Uterus (tissue), 4 donors: Measurements from ENCODE around the gene SLFN13. TPM values are rescaled to one million over a fixed set of nuclear protein-coding genes. Genes with fewer than 3 reads are reported as not detected.

Experiments used
- DNase-seq, 2 donors: peaks; one replicate each; pipeline ENCODE4 v3.0.0-alpha.2; 2019 to 2020
- H3K27ac ChIP-seq, 2 donors: fragments of 200-600 bp; sonication (generic); 1 replicate in 1 of 2; 2 replicates in 1 of 2; pipeline ENCODE4 v1.5.1; 2016 to 2018
- H3K27me3 ChIP-seq, 2 donors: fragments of 200-600 bp; sonication (generic); one replicate each; pipeline ENCODE4 v1.5.1; 2018 to 2019; ENCODE audit warnings: control low read depth in 1 of 2
- H3K36me3 ChIP-seq, 2 donors: fragments of 200-600 bp; sonication (generic); one replicate each; pipeline ENCODE4 v1.5.1; 2019; ENCODE audit warnings: control low read depth in 1 of 2
- H3K4me1 ChIP-seq, 2 donors: fragments of 200-600 bp; sonication (generic); one replicate each; pipeline ENCODE4 v1.5.1; 2018 to 2019; ENCODE audit warnings: control low read depth in 1 of 2
- H3K4me3 ChIP-seq, 2 donors: fragments of 200-600 bp; sonication (generic); 1 replicate in 1 of 2; 2 replicates in 1 of 2; pipeline ENCODE4 v1.5.1; 2018 to 2019; ENCODE audit warnings: mild to moderate bottlenecking in 1 of 2
- H3K9me3 ChIP-seq, 2 donors: fragments of 200-600 bp; sonication (generic); one replicate each; pipeline ENCODE4 v1.5.1; 2019; ENCODE audit warnings: control low read depth in 1 of 2
- POLR2A ChIP-seq, 2 donors: fragments of 450-650 bp; IDR thresholded peaks; one replicate each; pipeline ENCODE4 v1.6.1; 2016; ENCODE audit warnings: antibody characterized with exemption in 2 of 2, mild to moderate bottlenecking in 1 of 2, moderate library complexity in 1 of 2
- intact Hi-C: fragments of 100-400 bp; cut with DNase I; formaldehyde crosslinking; loops from one replicate; pipeline ENCODE4 v1.15.1; 2023; ENCODE audit warnings: low total_unique reads
- total RNA-seq, 4 donors: library from RNA; depleted of rRNA in 3 of 4; stranded (reverse); fragments of >200 nt in 3 of 4; gene quantifications; one replicate each; pipeline versions ENCODE4 v1.1.0 to v1.2.4, GENCODE V29; 2014 to 2023
- TF ChIP-seq, protein P1 (sequence below), 4 experiments: fragments of 200-600 bp in 2 of 4; fragments of 450-650 bp in 2 of 4; sonication (generic) in 2 of 4; IDR thresholded peaks; one replicate each; pipeline ENCODE4 v1.5.1; 2016 to 2019; ENCODE audit warnings: antibody characterized with exemption in 4 of 4, mild to moderate bottlenecking in 2 of 4, moderate library complexity in 1 of 4
- donor health status: DM: yes; HTN: yes; CAD: no.

Gene SLFN13, protein sequence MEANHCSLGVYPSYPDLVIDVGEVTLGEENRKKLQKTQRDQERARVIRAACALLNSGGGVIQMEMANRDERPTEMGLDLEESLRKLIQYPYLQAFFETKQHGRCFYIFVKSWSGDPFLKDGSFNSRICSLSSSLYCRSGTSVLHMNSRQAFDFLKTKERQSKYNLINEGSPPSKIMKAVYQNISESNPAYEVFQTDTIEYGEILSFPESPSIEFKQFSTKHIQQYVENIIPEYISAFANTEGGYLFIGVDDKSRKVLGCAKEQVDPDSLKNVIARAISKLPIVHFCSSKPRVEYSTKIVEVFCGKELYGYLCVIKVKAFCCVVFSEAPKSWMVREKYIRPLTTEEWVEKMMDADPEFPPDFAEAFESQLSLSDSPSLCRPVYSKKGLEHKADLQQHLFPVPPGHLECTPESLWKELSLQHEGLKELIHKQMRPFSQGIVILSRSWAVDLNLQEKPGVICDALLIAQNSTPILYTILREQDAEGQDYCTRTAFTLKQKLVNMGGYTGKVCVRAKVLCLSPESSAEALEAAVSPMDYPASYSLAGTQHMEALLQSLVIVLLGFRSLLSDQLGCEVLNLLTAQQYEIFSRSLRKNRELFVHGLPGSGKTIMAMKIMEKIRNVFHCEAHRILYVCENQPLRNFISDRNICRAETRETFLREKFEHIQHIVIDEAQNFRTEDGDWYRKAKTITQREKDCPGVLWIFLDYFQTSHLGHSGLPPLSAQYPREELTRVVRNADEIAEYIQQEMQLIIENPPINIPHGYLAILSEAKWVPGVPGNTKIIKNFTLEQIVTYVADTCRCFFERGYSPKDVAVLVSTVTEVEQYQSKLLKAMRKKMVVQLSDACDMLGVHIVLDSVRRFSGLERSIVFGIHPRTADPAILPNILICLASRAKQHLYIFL
- total RNA-seq: 10 to 100 TPM in 1 of 4 donors, 1 to 10 TPM in 2, under 1 TPM in 1; 0.51 to 13.7 (median 7.1) TPM

DNA sequence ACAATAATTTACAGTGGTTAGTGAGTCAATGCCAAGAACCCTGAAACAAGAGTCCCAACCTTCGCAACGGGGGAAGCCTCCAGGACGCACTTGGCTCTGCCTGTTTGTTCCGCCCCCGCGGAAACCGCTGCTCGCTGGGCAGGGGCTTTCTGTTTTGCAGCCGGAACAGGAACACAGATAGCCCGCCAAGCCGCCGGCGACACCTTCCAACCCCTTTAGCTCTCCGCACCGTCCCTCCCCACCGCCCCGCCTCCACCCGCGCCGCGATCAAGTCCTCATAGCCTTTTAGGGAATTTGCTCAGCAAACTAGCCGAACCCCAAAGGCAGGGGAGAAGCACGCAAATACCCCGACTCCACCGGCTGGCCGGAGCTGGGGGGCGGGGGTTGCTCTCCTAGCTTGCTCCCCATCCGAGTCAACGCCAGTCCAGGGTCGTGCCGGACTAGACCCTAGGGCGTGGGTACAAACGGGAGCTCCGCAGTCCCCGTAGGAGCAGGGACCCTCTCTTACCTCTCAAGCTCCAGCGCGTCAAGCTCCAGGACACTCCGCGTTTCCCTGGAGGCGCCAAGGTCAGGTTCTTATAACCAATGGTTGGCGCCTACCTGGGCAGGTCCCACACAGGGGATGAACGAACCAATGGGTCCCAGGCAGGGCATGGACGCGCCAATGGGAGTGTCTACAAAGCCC lies at the start of gene SLFN13:
SLFN13 (minus strand) TSS at position 553 of the 685 bp plus-strand sequence. CDS start 3,086 bp downstream, outside the sequence.
- Histone ChIP-seq H3K27ac (peak within 1 kb of the TSS; percentile 32 to 50), H3K4me3 (peak within 1 kb of the TSS; percentile 38 to 43), H3K27me3 (peaks cover 3 to 11% of the 10 kb centered on the region in 2 donors), H3K9me3 (no peaks in the 10 kb centered on the region), H3K4me1 (no peaks in the 10 kb centered on the region), H3K36me3 (no peaks in the 10 kb centered on the region)
- intact Hi-C loops: no loop called here
- TF ChIP-seq, protein P1, sequence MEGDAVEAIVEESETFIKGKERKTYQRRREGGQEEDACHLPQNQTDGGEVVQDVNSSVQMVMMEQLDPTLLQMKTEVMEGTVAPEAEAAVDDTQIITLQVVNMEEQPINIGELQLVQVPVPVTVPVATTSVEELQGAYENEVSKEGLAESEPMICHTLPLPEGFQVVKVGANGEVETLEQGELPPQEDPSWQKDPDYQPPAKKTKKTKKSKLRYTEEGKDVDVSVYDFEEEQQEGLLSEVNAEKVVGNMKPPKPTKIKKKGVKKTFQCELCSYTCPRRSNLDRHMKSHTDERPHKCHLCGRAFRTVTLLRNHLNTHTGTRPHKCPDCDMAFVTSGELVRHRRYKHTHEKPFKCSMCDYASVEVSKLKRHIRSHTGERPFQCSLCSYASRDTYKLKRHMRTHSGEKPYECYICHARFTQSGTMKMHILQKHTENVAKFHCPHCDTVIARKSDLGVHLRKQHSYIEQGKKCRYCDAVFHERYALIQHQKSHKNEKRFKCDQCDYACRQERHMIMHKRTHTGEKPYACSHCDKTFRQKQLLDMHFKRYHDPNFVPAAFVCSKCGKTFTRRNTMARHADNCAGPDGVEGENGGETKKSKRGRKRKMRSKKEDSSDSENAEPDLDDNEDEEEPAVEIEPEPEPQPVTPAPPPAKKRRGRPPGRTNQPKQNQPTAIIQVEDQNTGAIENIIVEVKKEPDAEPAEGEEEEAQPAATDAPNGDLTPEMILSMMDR (IDR thresholded peaks at IDR 0.05): no peak
- no peak for TF ChIP-seq POLR2A (IDR thresholded peaks at IDR 0.05)
- DNase-seq: peak; percentile 54 to 72

DNA sequence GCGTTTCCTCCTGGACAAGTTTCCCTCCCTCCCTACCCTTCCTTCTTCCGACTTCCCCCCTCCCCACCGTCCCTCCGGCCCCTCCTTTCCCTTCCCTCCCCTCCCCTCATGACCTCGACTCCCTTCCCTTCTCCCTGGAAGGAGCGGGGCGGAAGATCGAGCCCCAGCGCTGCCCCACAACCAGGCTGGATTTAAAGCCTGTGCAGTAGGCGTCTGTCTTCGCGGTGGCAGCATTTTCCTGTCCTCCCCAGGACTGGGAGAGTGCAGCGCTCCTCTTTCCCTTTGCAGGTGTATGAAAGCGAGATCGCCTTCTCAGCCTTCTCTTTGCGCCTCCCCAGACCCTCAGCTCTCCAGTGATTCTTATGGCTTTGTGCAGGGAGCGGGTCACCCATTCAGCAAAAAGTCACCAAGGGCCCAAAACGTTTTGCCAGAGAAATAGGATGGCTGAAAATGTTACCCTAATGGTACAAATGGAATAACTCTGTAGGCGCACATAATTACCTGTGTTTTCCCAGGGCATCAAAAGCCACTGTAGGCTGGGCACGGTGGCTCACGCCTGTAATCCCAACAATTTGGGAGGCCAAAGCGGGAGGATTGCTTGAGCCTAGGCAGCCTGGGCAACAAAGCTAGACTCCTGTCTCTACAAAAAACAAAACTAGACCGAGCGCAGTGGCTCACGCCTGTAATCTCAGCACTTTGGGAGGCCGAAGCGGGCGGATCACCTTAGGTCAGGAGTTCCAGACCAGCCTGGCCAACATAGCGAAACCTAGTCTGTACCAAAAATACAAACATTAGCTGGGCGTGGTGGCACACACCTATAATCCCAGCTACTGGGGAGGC lies 48.1 kb upstream of the SLFN13 start:
- TF ChIP-seq POLR2A (IDR thresholded peaks at IDR 0.05): no peak
- TF ChIP-seq, protein P1 (IDR thresholded peaks at IDR 0.05): no peak
- no peak overlapping the region for H3K27ac ChIP-seq
- H3K4me1 ChIP-seq: no peaks in the 10 kb centered on the region
- H3K4me3 ChIP-seq: no peak overlapping the region
- H3K9me3 ChIP-seq: no peaks in the 10 kb centered on the region
- no peak for DNase-seq
- no peaks in the 10 kb centered on the region for H3K36me3 ChIP-seq
- intact Hi-C loops: no loop called here
- H3K27me3 ChIP-seq: peaks cover 0 to 52% of the 10 kb centered on the region in 2 donors

DNA sequence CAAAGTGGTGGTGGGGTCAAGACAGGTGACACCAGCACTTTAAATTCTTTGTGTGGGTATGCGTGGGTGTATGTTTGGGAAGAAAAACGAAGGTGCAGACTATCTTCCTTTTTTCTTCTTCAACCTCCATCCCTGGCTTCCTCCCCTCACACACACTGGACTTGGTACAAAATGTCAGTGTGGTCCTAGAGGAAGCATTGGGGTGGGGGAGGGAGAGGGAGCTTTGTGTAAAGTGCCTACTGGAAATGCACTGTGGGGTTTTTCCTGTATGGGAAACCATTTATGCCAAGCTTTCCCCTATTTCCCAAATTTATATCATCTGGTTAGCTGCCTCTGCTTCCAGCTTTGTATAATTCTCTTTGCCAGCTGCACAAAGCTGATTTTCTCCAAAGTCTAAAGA lies 44.5 kb upstream of the SLFN13 start:
- DNase-seq: no peak
- Histone ChIP-seq H3K36me3 (no peaks in the 10 kb centered on the region), H3K27ac (no peak overlapping the region), H3K9me3 (no peaks in the 10 kb centered on the region), H3K4me1 (no peaks in the 10 kb centered on the region), H3K27me3 (peaks cover 15 to 80% of the 10 kb centered on the region in 2 donors), H3K4me3 (no peak overlapping the region)
- TF ChIP-seq, protein P1 (IDR thresholded peaks at IDR 0.05): no peak
- no peak for TF ChIP-seq POLR2A (IDR thresholded peaks at IDR 0.05)
- intact Hi-C loops: no loop called here

DNA sequence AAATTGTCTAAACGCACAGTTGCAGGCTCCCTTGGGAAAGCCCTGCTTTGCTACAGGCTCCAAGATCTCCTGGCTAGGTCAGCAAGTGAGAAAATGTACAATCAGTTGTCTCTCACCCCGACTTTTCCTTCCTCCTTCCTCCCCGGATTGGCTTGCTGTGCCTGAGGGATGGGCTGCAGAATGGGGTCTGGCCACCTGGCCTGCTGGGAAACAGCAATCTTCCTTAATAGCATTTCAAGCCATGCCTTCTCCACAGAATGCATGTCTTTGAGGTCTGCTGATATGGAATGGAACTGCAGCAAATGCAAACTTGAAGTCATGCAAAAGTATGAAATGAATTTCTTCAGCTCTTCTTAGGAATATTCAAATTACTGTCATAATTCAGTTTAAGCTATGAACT lies 42.9 kb upstream of the SLFN13 start:
- DNase-seq: no peak
- TF ChIP-seq, protein P1 (IDR thresholded peaks at IDR 0.05): no peak
- no peak for TF ChIP-seq POLR2A (IDR thresholded peaks at IDR 0.05)
- Histone ChIP-seq H3K27ac (no peak overlapping the region), H3K9me3 (no peaks in the 10 kb centered on the region), H3K36me3 (no peaks in the 10 kb centered on the region), H3K4me3 (no peak overlapping the region), H3K27me3 (peaks cover 20 to 68% of the 10 kb centered on the region in 2 donors), H3K4me1 (no peaks in the 10 kb centered on the region)
- intact Hi-C loops: no loop called here
